Activated T-helper 17 cell treated with anti-CD3 and anti-CD28 coated beads, Interleukin-2, amount 50 U/mL, for 72 hours (primary cell): Measurements from ENCODE around the gene DLAT. TPM values are rescaled to one million over a fixed set of nuclear protein-coding genes. Genes with fewer than 3 reads are reported as not detected.

ENCODE experiments used
- ATAC-seq: fragments of 150-1000 bp; cut with Tn5 transposase; replicated peaks from 2 replicates; pipeline ENCODE4 v1.10.0; 2021; ENCODE audit warnings: mild to moderate bottlenecking, moderate library complexity
- H3K27ac Mint-ChIP-seq: one replicate; pipeline ENCODE4 v1.8.0; 2022; ENCODE audit warnings: mixed read lengths
- H3K27me3 Mint-ChIP-seq: one replicate; pipeline ENCODE4 v1.8.0; 2022; ENCODE audit warnings: mixed read lengths
- H3K36me3 Mint-ChIP-seq: one replicate; pipeline ENCODE4 v1.8.0; 2022; ENCODE audit warnings: low read depth, mild to moderate bottlenecking, mixed read lengths
- H3K4me1 Mint-ChIP-seq: one replicate; pipeline ENCODE4 v1.8.0; 2022; ENCODE audit warnings: mixed read lengths
- H3K4me3 Mint-ChIP-seq: one replicate; pipeline ENCODE4 v1.8.0; 2022; ENCODE audit warnings: mild to moderate bottlenecking, mixed read lengths
- H3K9me3 Mint-ChIP-seq: one replicate; pipeline ENCODE4 v1.8.0; 2022; ENCODE audit warnings: mixed read lengths
- total RNA-seq, 2 donors: library from RNA; stranded (reverse); gene quantifications; one replicate each; pipeline ENCODE4 v1.2.3, GENCODE V29; 2022

The DLAT gene
- total RNA-seq, 2 donors from 2014 or later: 27.4 to 49.1 TPM

DNA sequence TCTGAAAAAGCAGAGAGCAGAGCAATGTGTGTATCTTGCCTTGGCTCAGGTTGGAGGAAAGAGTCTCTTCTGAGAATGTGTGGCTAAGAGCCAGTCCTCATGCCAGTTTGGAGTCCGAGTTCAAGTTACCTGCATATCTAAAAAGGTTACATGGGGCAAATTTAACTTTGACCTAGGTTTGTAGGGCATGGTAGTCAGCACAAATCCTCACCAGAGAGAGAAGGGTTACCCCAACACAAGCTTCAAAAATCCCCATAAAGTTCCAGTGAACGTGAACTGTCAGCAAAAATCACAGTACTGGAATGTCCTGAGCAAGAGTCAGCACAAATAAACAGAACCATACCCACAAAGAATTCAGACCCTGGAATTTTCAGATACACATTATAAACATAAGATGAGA lies 75.3 kb downstream of the DLAT start:
- Mint-ChIP-seq H3K4me3 (no peak overlapping the region), H3K36me3 (peaks cover 20% of the 10 kb centered on the region), H3K27me3 (no peaks in the 10 kb centered on the region), H3K9me3 (no peaks in the 10 kb centered on the region), H3K4me1 (peaks cover 5% of the 10 kb centered on the region), H3K27ac (no peak overlapping the region)
- no peak for ATAC-seq

DNA sequence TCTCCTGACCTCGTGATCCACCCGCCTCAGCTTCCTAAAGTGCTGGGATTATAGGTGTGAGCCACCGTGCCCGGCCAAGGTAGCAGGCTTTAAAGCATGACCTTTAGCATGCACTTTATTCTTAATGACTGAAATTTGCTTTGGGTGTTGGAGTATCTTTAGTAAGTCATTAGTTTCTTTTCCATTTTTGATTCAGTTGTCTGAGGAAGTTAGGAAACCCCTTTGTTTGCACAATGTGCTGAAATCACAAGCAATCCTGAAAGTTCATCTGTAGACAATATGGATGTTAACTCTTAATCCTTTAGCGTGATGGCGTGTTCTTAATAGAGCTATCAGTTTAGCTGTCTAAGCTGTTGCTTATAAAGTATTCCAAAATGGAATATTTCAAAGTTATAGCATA lies 78.2 kb downstream of the DLAT start:
- Mint-ChIP-seq H3K9me3 (no peaks in the 10 kb centered on the region), H3K27me3 (no peaks in the 10 kb centered on the region), H3K27ac (no peak overlapping the region), H3K4me3 (no peak overlapping the region), H3K4me1 (no peaks in the 10 kb centered on the region), H3K36me3 (no peaks in the 10 kb centered on the region)
- no peak for ATAC-seq

DNA sequence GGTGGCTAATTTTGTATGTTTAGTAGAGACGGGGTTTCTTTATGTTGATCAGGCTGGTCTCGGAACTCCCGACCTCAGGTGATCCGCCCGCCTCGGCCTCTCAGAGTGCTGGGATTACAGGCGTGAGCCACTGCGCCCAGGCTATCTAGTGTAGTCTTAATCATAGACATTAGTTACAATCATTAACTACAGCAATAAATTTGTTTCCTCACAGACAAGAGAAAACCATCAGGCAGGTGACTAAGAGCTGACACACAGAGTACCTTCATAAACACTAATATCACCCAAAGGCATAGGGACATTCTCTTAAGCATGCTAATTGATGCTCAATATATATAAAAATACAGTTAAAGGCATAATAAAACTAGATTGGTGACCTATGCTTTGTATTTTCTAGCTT lies 80.9 kb downstream of the DLAT start:
- Mint-ChIP-seq H3K4me1 (no peaks in the 10 kb centered on the region), H3K27me3 (no peaks in the 10 kb centered on the region), H3K9me3 (no peaks in the 10 kb centered on the region), H3K4me3 (no peak overlapping the region), H3K36me3 (no peaks in the 10 kb centered on the region), H3K27ac (no peak overlapping the region)
- no peak for ATAC-seq

Other genes starting within 250 kb of the DLAT start
- 10 to 100 TPM; 33.9 to 39.5 TPM for gene ALG9, start 153.8 kb upstream of the DLAT start, total RNA-seq
- gene FDXACB1, start 146.2 kb upstream of the DLAT start, total RNA-seq: 1 to 10 TPM; 3.7 to 7.1 TPM
- gene CFAP68, start 145.9 kb upstream of the DLAT start, total RNA-seq: 10 to 100 TPM; 19.5 to 22.4 TPM
- gene CRYAB, start 113.6 kb upstream of the DLAT start, total RNA-seq: not detected
- gene HSPB2, start 112.7 kb upstream of the DLAT start, total RNA-seq: under 1 TPM in 1 of 2 donors, not detected in 1; 0.32 TPM
- gene C11orf52, start 106.5 kb upstream of the DLAT start, total RNA-seq: not detected
- gene DIXDC1, start 88.1 kb upstream of the DLAT start, total RNA-seq: 10 to 100 TPM; 11.3 to 27.4 TPM
- gene PIH1D2, start 48.6 kb downstream of the DLAT start, total RNA-seq: under 1 TPM; 0.54 to 0.87 TPM
- gene NKAPD1, start 48.9 kb downstream of the DLAT start, total RNA-seq: 10 to 100 TPM; 19.7 to 20.2 TPM
- gene TIMM8B, start 61.3 kb downstream of the DLAT start, total RNA-seq: 10 to 100 TPM; 26.6 to 42.6 TPM
- gene SDHD, start 61.5 kb downstream of the DLAT start, total RNA-seq: 100 to 1,000 TPM in 1 of 2 donors, 10 to 100 TPM in 1; 75.4 to 101 TPM
- gene IL18, start 138.7 kb downstream of the DLAT start, total RNA-seq: not detected
- gene TEX12, start 142.0 kb downstream of the DLAT start, total RNA-seq: under 1 TPM; 0.24 to 0.99 TPM
- 1 to 10 TPM; 2.4 to 5.0 TPM for gene BCO2, start 150.1 kb downstream of the DLAT start, total RNA-seq
- gene PTS, start 201.0 kb downstream of the DLAT start, total RNA-seq: 10 to 100 TPM; 24.1 to 31.0 TPM
- gene PLET1, start 235.5 kb downstream of the DLAT start, total RNA-seq: not detected